SK-N-SH (cell line): ENCODE results near the gene SPINT1. TPM values are rescaled to one million over a fixed set of nuclear protein-coding genes. Genes with fewer than 3 reads are reported as not detected.
A peak's percentile ranks its signal among the peaks of the same experiment; 100 is the strongest.

Experiments
- CTCF ChIA-PET: fragments of 300-600, 350-600 bp; formaldehyde crosslinking; extraction: SDS; loops from one replicate; lab custom pipeline; 2021; lab: Yijun Ruan, JAX
- POLR2A ChIA-PET: fragments of 350-600 bp; sonication (Branson Sonifier 250); formaldehyde crosslinking; extraction: SDS; loops from one replicate; lab custom pipeline; 2020; ENCODE audit warnings: antibody characterized with exemption, inconsistent platforms; lab: Yijun Ruan, JAX
- DNase-seq: peaks from one replicate; pipeline ENCODE4 v3.0.0; 2012
- H2AFZ ChIP-seq: fragments of 200-600 bp; sonication (generic); 2 replicates; pipeline ENCODE4 v1.8.1; 2016; ENCODE audit warnings: antibody characterized with exemption, mild to moderate bottlenecking, low read depth
- H3F3A ChIP-seq: fragments of 200-600 bp; sonication (generic); replicated peaks from 2 replicates; pipeline ENCODE3; 2016; ENCODE audit warnings: antibody characterized with exemption, mild to moderate bottlenecking; ENCODE audit not compliant: insufficient read depth
- H3K27ac ChIP-seq, 2 experiments: fragments of 200-500 bp in 1 of 2; fragments of 200-600 bp in 1 of 2; sonication (Bioruptor generic) in 1 of 2; sonication (generic), shearing (Covaris generic) in 1 of 2; 2 replicates each; pipeline versions ENCODE4 v1.5.1 to v1.6.1; 2014 to 2016; ENCODE audit warnings: low read depth in 2 of 2, inconsistent platforms in 1 of 2, low read length in 1 of 2, mild to moderate bottlenecking in 1 of 2, mixed read lengths in 1 of 2
- H3K27me3 ChIP-seq: fragments of 200-600 bp; sonication (generic), shearing (Covaris generic); 2 replicates; pipeline ENCODE4 v1.6.1; 2016; ENCODE audit warnings: mixed run types; ENCODE audit not compliant: insufficient read depth
- H3K36me3 ChIP-seq, 2 experiments: fragments of 200-500 bp in 1 of 2; fragments of 200-600 bp in 1 of 2; sonication (Bioruptor generic) in 1 of 2; sonication (generic) in 1 of 2; replicated peaks in 1 of 2; 2 replicates each; pipeline versions ENCODE3 to v1.5.1; 2014 to 2016; ENCODE audit warnings: low read length in 1 of 2, mild to moderate bottlenecking in 1 of 2; ENCODE audit not compliant: insufficient read depth in 2 of 2, control insufficient read depth in 1 of 2
- H3K4me1 ChIP-seq, 2 experiments: fragments of 200-500 bp in 1 of 2; fragments of 200-600 bp in 1 of 2; sonication (Bioruptor generic) in 1 of 2; sonication (generic), shearing (Covaris generic) in 1 of 2; 2 replicates each; pipeline versions ENCODE4 v1.5.1 to v1.6.1; 2014 to 2016; ENCODE audit warnings: low read depth in 1 of 2, low read length in 1 of 2, mixed run types in 1 of 2; ENCODE audit not compliant: insufficient read depth in 2 of 2, control insufficient read depth in 1 of 2
- H3K4me2 ChIP-seq: fragments of 200-600 bp; sonication (generic), shearing (Covaris generic); 2 replicates; pipeline ENCODE4 v1.6.1; 2017; ENCODE audit warnings: mixed run types
- H3K4me3 ChIP-seq, 2 experiments: fragments of 200-500 bp in 1 of 2; fragments of 200-600 bp in 1 of 2; sonication (Bioruptor generic) in 1 of 2; sonication (generic), shearing (Covaris generic) in 1 of 2; 2 replicates each; pipeline versions ENCODE4 v1.5.1 to v1.8.1; 2014 to 2016; ENCODE audit warnings: low read depth in 2 of 2, inconsistent platforms in 1 of 2, low read length in 1 of 2, mild to moderate bottlenecking in 1 of 2, mixed read lengths in 1 of 2, moderate library complexity in 1 of 2
- H3K79me2 ChIP-seq: fragments of 200-600 bp; sonication (generic); 2 replicates; pipeline ENCODE4 v1.8.1; 2017; ENCODE audit warnings: mild to moderate bottlenecking; ENCODE audit not compliant: insufficient read depth
- H3K9ac ChIP-seq: fragments of 200-600 bp; sonication (generic); 2 replicates; pipeline ENCODE4 v1.6.1; 2017; ENCODE audit warnings: mixed run types
- H3K9me2 ChIP-seq: fragments of 200-600 bp; sonication (generic); 2 replicates; pipeline ENCODE4 v1.6.1; 2017; ENCODE audit warnings: mixed run types
- H3K9me3 ChIP-seq: fragments of 200-600 bp; sonication (generic); 2 replicates; pipeline ENCODE4 v1.6.1; 2017; ENCODE audit warnings: mixed run types, mild to moderate bottlenecking, moderate library complexity
- H4K20me1 ChIP-seq: fragments of 200-600 bp; sonication (generic); 2 replicates; pipeline ENCODE4 v1.6.1; 2017; ENCODE audit warnings: mild to moderate bottlenecking, mixed run types; ENCODE audit not compliant: insufficient read depth
- EZH2phosphoT487 ChIP-seq: fragments of 200-600 bp; sonication (generic); IDR thresholded peaks from 2 replicates; pipeline ENCODE4 v1.6.1; 2017; ENCODE audit warnings: low read depth, mixed run types, mild to moderate bottlenecking, antibody characterized with exemption, moderate library complexity, borderline replicate concordance
- FOSL2 ChIP-seq: IDR thresholded peaks from 2 replicates; pipeline ENCODE4 v1.4.0; 2012; ENCODE audit warnings: low read depth, mild to moderate bottlenecking, moderate library complexity, borderline replicate concordance
- GABPA ChIP-seq: IDR thresholded peaks from 2 replicates; pipeline ENCODE4 v1.4.0; 2012; ENCODE audit warnings: low read depth, mild to moderate bottlenecking
- GATA2 ChIP-seq: sonication (generic); formaldehyde crosslinking; IDR thresholded peaks from 2 replicates; pipeline ENCODE4 v1.5.0; 2020; ENCODE audit warnings: mild to moderate bottlenecking, missing genetic modification reagents
- NFIC ChIP-seq: IDR thresholded peaks from 2 replicates; pipeline ENCODE4 v1.4.0; 2012; ENCODE audit warnings: borderline replicate concordance
- SIN3A ChIP-seq: IDR thresholded peaks from 2 replicates; pipeline ENCODE4 v1.6.1; 2012; ENCODE audit warnings: low read depth, mild to moderate bottlenecking, low read length, moderate library complexity, borderline replicate concordance
- SMC3 ChIP-seq: IDR thresholded peaks from 2 replicates; pipeline ENCODE4 v1.6.1; 2012; ENCODE audit warnings: low read depth, low read length, improper control_type of control experiment
- WGBS: methylation state at CpG from one replicate; pipeline ENCODE4 v1.1.6; 2017; ENCODE audit warnings: low lambda C conversion rate; 5-methylcytosine and 5-hydroxymethylcytosine counted together
- polyA plus RNA-seq, 3 experiments: library from polyadenylated mRNA; depleted of rRNA; stranded (reverse); fragments of >200 nt; gene quantifications; 2 replicates each; pipeline ENCODE4 v1.2.3, GENCODE V29; 2012
- TF ChIP-seq, protein P1 (sequence below): IDR thresholded peaks from 2 replicates; pipeline ENCODE4 v1.4.0; 2012; ENCODE audit warnings: low read depth, borderline replicate concordance
- TF ChIP-seq, protein P2 (sequence below): fragments of 200-600 bp; sonication (generic); IDR thresholded peaks from 2 replicates; pipeline ENCODE4 v1.6.1; 2017; ENCODE audit warnings: antibody characterized with exemption, mild to moderate bottlenecking, moderate library complexity
- TF ChIP-seq, protein P3 (sequence below): fragments of 150-350 bp; IDR thresholded peaks from 2 replicates; pipeline ENCODE4 v1.6.1; 2016; ENCODE audit warnings: mild to moderate bottlenecking, low read depth, low read length

SPINT1 gene
- polyA plus RNA-seq, 1 of the 3 experiments (the other 2 are of a cell fraction): 2.0 TPM

DNA sequence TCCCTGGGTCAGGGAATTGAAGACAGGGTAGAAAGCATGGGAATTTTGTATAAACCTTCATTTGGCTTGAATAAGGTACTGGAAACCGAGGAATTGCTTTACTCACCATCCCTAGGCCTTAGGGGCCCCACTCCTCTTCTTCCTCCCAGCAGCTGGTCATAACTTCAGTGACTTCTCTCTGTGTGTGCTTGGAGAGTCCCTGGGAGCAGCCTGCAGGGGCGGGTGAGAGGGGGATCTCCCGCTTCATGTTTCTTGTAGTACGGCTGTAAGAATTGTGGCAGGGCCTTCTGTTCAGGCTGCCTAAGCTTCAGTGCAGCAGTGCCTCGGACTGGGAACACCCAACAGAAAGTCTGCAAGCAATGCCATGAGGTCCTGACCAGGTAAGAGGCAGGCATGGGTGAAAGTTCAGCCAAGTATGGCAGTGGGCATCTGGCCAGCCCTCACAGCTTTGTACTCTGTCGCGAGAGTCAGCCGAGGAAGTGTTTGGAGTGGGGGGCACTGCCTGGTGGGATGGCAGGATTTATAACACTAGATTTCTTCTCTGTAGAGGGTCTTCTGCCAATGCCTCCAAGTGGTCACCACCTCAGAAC lies 34.9 kb upstream of the SPINT1 start:
- Histone ChIP-seq H3F3A (no peaks in the 10 kb centered on the region), H3K4me1 (peaks cover 4 to 15% of the 10 kb centered on the region in 2 experiments; a peak in 1 of 4 replicates), H3K4me2 (peak overlapping the region; percentile 96; the same call in 1 of the 2 replicates), H4K20me1 (no peaks in the 10 kb centered on the region), H3K4me3 (no peak overlapping the region), H3K36me3 (peaks cover 10 to 37% of the 10 kb centered on the region in 2 experiments), H3K27ac (no peak overlapping the region), H3K9me2 (no peaks in the 10 kb centered on the region)
- DNase-seq: no peak
- CTCF ChIA-PET: interaction anchor here (0.9 to 2.9 kb wide), 3 partner anchors 62 to 83 kb away, joined by 3 to 11 read pairs (median 3); partner anchors contain the start of gene RHOV
- WGBS: 94% methylated on average over 8 of the region's 8 CpGs
- TF ChIP-seq GATA2: no peak
- TF ChIP-seq, protein P1, sequence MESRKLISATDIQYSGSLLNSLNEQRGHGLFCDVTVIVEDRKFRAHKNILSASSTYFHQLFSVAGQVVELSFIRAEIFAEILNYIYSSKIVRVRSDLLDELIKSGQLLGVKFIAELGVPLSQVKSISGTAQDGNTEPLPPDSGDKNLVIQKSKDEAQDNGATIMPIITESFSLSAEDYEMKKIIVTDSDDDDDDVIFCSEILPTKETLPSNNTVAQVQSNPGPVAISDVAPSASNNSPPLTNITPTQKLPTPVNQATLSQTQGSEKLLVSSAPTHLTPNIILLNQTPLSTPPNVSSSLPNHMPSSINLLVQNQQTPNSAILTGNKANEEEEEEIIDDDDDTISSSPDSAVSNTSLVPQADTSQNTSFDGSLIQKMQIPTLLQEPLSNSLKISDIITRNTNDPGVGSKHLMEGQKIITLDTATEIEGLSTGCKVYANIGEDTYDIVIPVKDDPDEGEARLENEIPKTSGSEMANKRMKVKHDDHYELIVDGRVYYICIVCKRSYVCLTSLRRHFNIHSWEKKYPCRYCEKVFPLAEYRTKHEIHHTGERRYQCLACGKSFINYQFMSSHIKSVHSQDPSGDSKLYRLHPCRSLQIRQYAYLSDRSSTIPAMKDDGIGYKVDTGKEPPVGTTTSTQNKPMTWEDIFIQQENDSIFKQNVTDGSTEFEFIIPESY: no peak
- TF ChIP-seq SMC3: no peak
- TF ChIP-seq SIN3A: no peak
- TF ChIP-seq GABPA: no peak
- TF ChIP-seq, protein P2, sequence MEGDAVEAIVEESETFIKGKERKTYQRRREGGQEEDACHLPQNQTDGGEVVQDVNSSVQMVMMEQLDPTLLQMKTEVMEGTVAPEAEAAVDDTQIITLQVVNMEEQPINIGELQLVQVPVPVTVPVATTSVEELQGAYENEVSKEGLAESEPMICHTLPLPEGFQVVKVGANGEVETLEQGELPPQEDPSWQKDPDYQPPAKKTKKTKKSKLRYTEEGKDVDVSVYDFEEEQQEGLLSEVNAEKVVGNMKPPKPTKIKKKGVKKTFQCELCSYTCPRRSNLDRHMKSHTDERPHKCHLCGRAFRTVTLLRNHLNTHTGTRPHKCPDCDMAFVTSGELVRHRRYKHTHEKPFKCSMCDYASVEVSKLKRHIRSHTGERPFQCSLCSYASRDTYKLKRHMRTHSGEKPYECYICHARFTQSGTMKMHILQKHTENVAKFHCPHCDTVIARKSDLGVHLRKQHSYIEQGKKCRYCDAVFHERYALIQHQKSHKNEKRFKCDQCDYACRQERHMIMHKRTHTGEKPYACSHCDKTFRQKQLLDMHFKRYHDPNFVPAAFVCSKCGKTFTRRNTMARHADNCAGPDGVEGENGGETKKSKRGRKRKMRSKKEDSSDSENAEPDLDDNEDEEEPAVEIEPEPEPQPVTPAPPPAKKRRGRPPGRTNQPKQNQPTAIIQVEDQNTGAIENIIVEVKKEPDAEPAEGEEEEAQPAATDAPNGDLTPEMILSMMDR: no peak
- no peak for TF ChIP-seq NFIC
- no peak for TF ChIP-seq EZH2phosphoT487
- TF ChIP-seq, protein P3, sequence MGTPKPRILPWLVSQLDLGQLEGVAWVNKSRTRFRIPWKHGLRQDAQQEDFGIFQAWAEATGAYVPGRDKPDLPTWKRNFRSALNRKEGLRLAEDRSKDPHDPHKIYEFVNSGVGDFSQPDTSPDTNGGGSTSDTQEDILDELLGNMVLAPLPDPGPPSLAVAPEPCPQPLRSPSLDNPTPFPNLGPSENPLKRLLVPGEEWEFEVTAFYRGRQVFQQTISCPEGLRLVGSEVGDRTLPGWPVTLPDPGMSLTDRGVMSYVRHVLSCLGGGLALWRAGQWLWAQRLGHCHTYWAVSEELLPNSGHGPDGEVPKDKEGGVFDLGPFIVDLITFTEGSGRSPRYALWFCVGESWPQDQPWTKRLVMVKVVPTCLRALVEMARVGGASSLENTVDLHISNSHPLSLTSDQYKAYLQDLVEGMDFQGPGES: no peak
- TF ChIP-seq FOSL2: no peak
- TF ChIP-seq, all 33 proteins: peak for 0
- Histone ChIP-seq H3K9me3 (no peaks in the 10 kb centered on the region), H3K27me3 (no peaks in the 10 kb centered on the region), H3K9ac (no peak overlapping the region), H2AFZ (no peak overlapping the region), H3K79me2 (peaks cover 46% of the 10 kb centered on the region)
- POLR2A ChIA-PET: no interaction called here
